HepG2 (cell line): ENCODE results near the gene SF1. TPM values are rescaled to one million over a fixed set of nuclear protein-coding genes. Genes with fewer than 3 reads are reported as not detected.
A peak's percentile ranks its signal among the peaks of the same experiment; 100 is the strongest.

ENCODE experiments used
- ATAC-seq: fragments of 200-7000 bp; cut with Tn5 transposase; 3 replicates; pipeline ENCODE4 v1.9.1; 2020; ENCODE audit warnings: mild to moderate bottlenecking, moderate library complexity
- BruUV-seq: library from RNA; stranded (reverse); fragments of 400-500 nt; replicated peaks from 2 replicates; lab custom pipeline; 2021; lab: Mats Ljungman, UMichigan
- CTCF ChIA-PET: fragments of 300-600 bp; formaldehyde crosslinking; extraction: SDS; loops from one replicate; lab custom pipeline; 2021; ENCODE audit warnings: low total read pairs, inconsistent platforms, low intra/inter-chr PET ratio; lab: Yijun Ruan, JAX
- POLR2A ChIA-PET: fragments of 350-600 bp; sonication (Branson Sonifier 250); formaldehyde crosslinking; loops from one replicate; lab custom pipeline; 2020; ENCODE audit warnings: antibody characterized with exemption, inconsistent platforms; lab: Yijun Ruan, JAX
- DNase-seq: peaks from one replicate; pipeline ENCODE4 v3.0.0-alpha.2; 2015; ENCODE audit warnings: low spot score
- FAIRE-seq: peaks from 3 replicates; lab custom pipeline; 2011; peaks lifted over from hg19 to GRCh38; lab: Jason Lieb, UNC
- H2AFZ ChIP-seq: one replicate; pipeline ENCODE4 v1.6.1; 2011; ENCODE audit warnings: low read length, inconsistent platforms
- H3K27ac ChIP-seq: fragments of 300-600 bp; 3 replicates; pipeline ENCODE4 v1.8.0; 2011; ENCODE audit warnings: mixed run types, mild to moderate bottlenecking, mixed read lengths, low read length, inconsistent platforms; ENCODE audit not compliant: insufficient read depth; ENCODE audit errors: extremely low read length
- H3K27me3 ChIP-seq, 2 experiments: fragments of 200-600 bp in 1 of 2; 2 replicates in 1 of 2; 3 replicates in 1 of 2; pipeline versions ENCODE4 v1.6.0 to v1.8.0; 2011; ENCODE audit warnings: low read length in 2 of 2, mild to moderate bottlenecking in 2 of 2, moderate library complexity in 2 of 2, inconsistent platforms in 1 of 2; ENCODE audit not compliant: insufficient read depth in 2 of 2, control insufficient read depth in 1 of 2
- H3K36me3 ChIP-seq, 2 experiments: fragments of 200-600 bp in 1 of 2; replicated peaks in 1 of 2; 2 replicates in 1 of 2; 3 replicates in 1 of 2; pipeline versions ENCODE4 v1.5.1 to v1.8.0; 2011; ENCODE audit warnings: low read length in 2 of 2, inconsistent platforms in 1 of 2; ENCODE audit not compliant: insufficient read depth in 2 of 2, control insufficient read depth in 1 of 2
- H3K4me1 ChIP-seq: 2 replicates; pipeline ENCODE4 v1.5.1; 2012; ENCODE audit warnings: low read length, inconsistent platforms; ENCODE audit not compliant: insufficient read depth
- H3K4me2 ChIP-seq: 2 replicates; pipeline ENCODE4 v1.6.0; 2011; ENCODE audit warnings: low read depth, low read length, inconsistent platforms
- H3K4me3 ChIP-seq, 3 experiments: fragments of 200-600 bp in 1 of 3; sonication (generic), shearing (Covaris generic) in 1 of 3; replicated peaks in 1 of 3; 2 replicates each; pipeline ENCODE4 v1.5.1; 2011 to 2016; ENCODE audit warnings: low read length in 3 of 3, inconsistent platforms in 2 of 3, low read depth in 2 of 3, mild to moderate bottlenecking in 2 of 3, control low read depth in 1 of 3, mixed read lengths in 1 of 3; ENCODE audit not compliant: insufficient read depth in 1 of 3
- H3K79me2 ChIP-seq: one replicate; pipeline ENCODE4 v1.6.1; 2011; ENCODE audit warnings: low read length, inconsistent platforms; ENCODE audit not compliant: insufficient read depth
- H3K9ac ChIP-seq: 2 replicates; pipeline ENCODE4 v1.6.0; 2011; ENCODE audit warnings: mild to moderate bottlenecking, low read depth, low read length, inconsistent platforms; ENCODE audit not compliant: insufficient read depth
- H3K9me3 ChIP-seq: 2 replicates; pipeline ENCODE4 v1.5.1; 2012; ENCODE audit warnings: mild to moderate bottlenecking, low read length
- H4K20me1 ChIP-seq: 2 replicates; pipeline ENCODE4 v1.6.0; 2011; ENCODE audit warnings: inconsistent platforms, mild to moderate bottlenecking, low read length, moderate library complexity; ENCODE audit not compliant: insufficient read depth
- AHDC1 ChIP-seq: sonication (generic); formaldehyde crosslinking; IDR thresholded peaks from 2 replicates; pipeline ENCODE4 v1.5.1; 2020; ENCODE audit warnings: mild to moderate bottlenecking, missing genetic modification reagents, borderline replicate concordance
- BRD4 ChIP-seq: sonication (generic); formaldehyde crosslinking; IDR thresholded peaks from 2 replicates; pipeline ENCODE4 v1.4.0; 2020; ENCODE audit warnings: missing genetic modification reagents
- HNF4A ChIP-seq: sonication (generic); formaldehyde crosslinking; IDR thresholded peaks from 2 replicates; pipeline ENCODE4 v1.4.0; 2020; ENCODE audit warnings: missing genetic modification reagents
- WGBS: methylation state at CpG from one replicate; pipeline ENCODE4 v1.1.6; 2017; ENCODE audit warnings: low lambda C conversion rate; 5-methylcytosine and 5-hydroxymethylcytosine counted together
- in situ Hi-C: cut with HindIII; loops from 2 replicates; pipeline ENCODE4 v1.10.0; 2017; ENCODE audit warnings: low pct_unique_long_range_greater_than_20kb; ENCODE audit not compliant: extremely low pct_ligation_motif_present
- intact Hi-C: fragments of 100-400 bp; cut with micrococcal nuclease; formaldehyde crosslinking; loops from one replicate; pipeline ENCODE4 v1.10.0; 2022; ENCODE audit not compliant: unreplicated experiment
- polyA plus RNA-seq, 8 experiments: library from polyadenylated mRNA; depleted of rRNA in 3 of 8; stranded (reverse) in 7 of 8; unstranded in 1 of 8; fragments of >200 nt; fragmentation: Illumina TruSeq in 4 of 8; extraction: Trizol in 4 of 8; gene quantifications; 2 replicates each; pipeline versions ENCODE4 v1.2.1 to v1.2.3, GENCODE V29; 2011 to 2016; ENCODE audit warnings: low read depth in 4 of 8, missing spikeins in 1 of 8, mixed read lengths in 1 of 8; ENCODE audit not compliant: insufficient read depth in 1 of 8
- total RNA-seq, 5 experiments: library from RNA; depleted of rRNA; stranded (reverse); fragments of >200 nt; fragmentation: Illumina TruSeq; extraction: Trizol; gene quantifications; 2 replicates each; pipeline ENCODE4 v1.2.3, GENCODE V29; 2016; ENCODE audit warnings: low read depth in 1 of 5

SF1 gene
- total and polyA plus RNA-seq, 2 of the 13 experiments (the other 11 are each of a cell fraction or from before 2014, with no cell fraction given) = 55.5 to 70.4 TPM

GRCh38 chr11:64735725-64736259 is 42.5 kb downstream of the SF1 start:
- TF ChIP-seq HNF4A (peak; percentile 65), BRD4 (0 out of 2 replicates have a peak, but pooled peaks have one; percentile 28), AHDC1 (no peak)
- in situ Hi-C loops (loop anchor here (5.0 kb wide), 1 partner anchor 58 kb away; no protein-coding TSS in a partner anchor), intact Hi-C loops (no loop called here)
- no peak overlapping the region for H3K9ac ChIP-seq
- H3K36me3 ChIP-seq = no peaks in the 10 kb centered on the region
- no peak overlapping the region for H3K27ac ChIP-seq
- no peaks in the 10 kb centered on the region for H3K79me2 ChIP-seq
- FAIRE-seq = no peak
- no CpG with 5 or more reads among the region's 9 CpGs for WGBS
- no peak overlapping the region for H2AFZ ChIP-seq
- no TSS peak for BruUV-seq
- peaks cover 11% of the 10 kb centered on the region for H3K4me1 ChIP-seq
- ChIA-PET POLR2A (no interaction called here), CTCF (no interaction called here)
- DNase-seq = no peak
- 0 out of 2 replicates have a peak, but pooled peaks cover 1% of the 10 kb centered on the region for H4K20me1 ChIP-seq
- peaks cover 3 to 43% of the 10 kb centered on the region in 2 experiments; a peak in 3 of 5 replicates for H3K27me3 ChIP-seq
- no peak overlapping the region for H3K4me3 ChIP-seq
- ATAC-seq = peak; percentile 65
- H3K4me2 ChIP-seq = no peak overlapping the region
- H3K9me3 ChIP-seq = no peaks in the 10 kb centered on the region
